ENCODE results near the gene MTF1.

Gene MTF1

GRCh38 chr1:37867784-37868183 is 8.4 kb upstream of the MTF1 start:
- no peak for DNase-seq

- no peak for DNase-seq
These were observed 7.1 kb upstream of the MTF1 start for GRCh38 chr1:37866491-37866890.

- DNase-seq = no peak
These were observed 6.1 kb upstream of the MTF1 start for GRCh38 chr1:37865348-37866120.

- DNase-seq = no peak
These were observed 2.9 kb upstream of the MTF1 start for GRCh38 chr1:37862330-37862729.

- DNase-seq = no peak
These were observed 1.8 kb upstream of the MTF1 start for GRCh38 chr1:37861151-37861550.

- no peak for DNase-seq
These were observed 914 bp upstream of the MTF1 start for GRCh38 chr1:37860346-37860666.

GRCh38 chr1:37858931-37859506 is 373 bp downstream of the MTF1 start:
- peak; percentile 20 for DNase-seq

- no peak for DNase-seq
These were observed 5.0 kb downstream of the MTF1 start for GRCh38 chr1:37854406-37854805.

GRCh38 chr1:37853157-37853556 is 6.2 kb downstream of the MTF1 start:
- DNase-seq = no peak

- no peak for DNase-seq
These were observed 7.6 kb downstream of the MTF1 start for GRCh38 chr1:37851782-37852210.

- no peak for DNase-seq
These were observed 8.1 kb downstream of the MTF1 start for GRCh38 chr1:37851262-37851661.

GRCh38 chr1:37850352-37850955 is 8.9 kb downstream of the MTF1 start:
- DNase-seq = no peak

- DNase-seq = no peak
These were observed 9.9 kb downstream of the MTF1 start for GRCh38 chr1:37849480-37849879.

- no peak for DNase-seq
These were observed 12.6 kb downstream of the MTF1 start for GRCh38 chr1:37846647-37847339.

GRCh38 chr1:37845786-37846185 is 13.6 kb downstream of the MTF1 start:
- DNase-seq = no peak

GRCh38 chr1:37845049-37845646 is 14.2 kb downstream of the MTF1 start:
- DNase-seq = no peak

GRCh38 chr1:37844536-37844935 is 14.9 kb downstream of the MTF1 start:
- DNase-seq = no peak

- no peak for DNase-seq
These were observed 17.7 kb downstream of the MTF1 start for GRCh38 chr1:37841652-37842051.

GRCh38 chr1:37840711-37841110 is 18.7 kb downstream of the MTF1 start:
- DNase-seq = no peak

GRCh38 chr1:37839676-37840075 is 19.7 kb downstream of the MTF1 start:
- no peak for DNase-seq

- DNase-seq = no peak
These were observed 22.6 kb downstream of the MTF1 start for GRCh38 chr1:37836788-37837187.

- DNase-seq = no peak
These were observed 27.6 kb downstream of the MTF1 start for GRCh38 chr1:37831809-37832208.

- DNase-seq = no peak
These were observed 28.3 kb downstream of the MTF1 start for GRCh38 chr1:37831109-37831508.

All from fibroblast of skin of abdomen (primary cell).